ENCODE measurements around the gene OVCH1. TPM values are rescaled to one million over a fixed set of nuclear protein-coding genes. Genes with fewer than 3 reads are reported as not detected.
"Not testable (repeated sequence)": the region's sequence is repeated elsewhere in the genome, so short reads cannot be mapped to it uniquely, and the experiment has no call there.

Gene OVCH1
- total RNA-seq, 1 experiment from 2014 or later = not detected

DNA sequence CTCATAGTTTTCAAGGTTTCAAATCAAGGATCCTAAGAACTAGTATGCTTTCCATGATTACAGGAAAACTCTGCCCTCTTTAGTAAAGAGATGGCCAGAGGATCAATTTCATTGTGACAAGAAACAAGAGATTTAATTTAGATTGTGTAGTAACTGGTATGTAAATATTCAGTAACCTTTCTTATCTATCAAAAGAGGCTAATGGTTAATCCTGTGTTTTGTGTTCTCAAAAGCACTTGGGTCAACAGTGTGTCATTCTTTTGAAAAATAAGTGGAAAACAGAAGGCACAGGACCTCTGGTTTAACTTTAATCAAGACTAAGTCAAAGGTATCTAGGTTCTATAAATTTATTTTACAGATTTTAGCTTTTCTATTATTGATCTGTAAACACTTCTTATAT, 59.9 kb downstream of the OVCH1 start:
- H3K9me3 Mint-ChIP-seq (ENCODE audit: unreplicated experiment) = no peaks in the 10 kb centered on the region
- no peaks in the 10 kb centered on the region for H3K36me3 ChIP-seq (ENCODE audit: control insufficient read depth, insufficient read depth, low read length)
- BruUV-seq (replicated peaks) = no TSS peak
- no peak for DNase-seq
- H3K4me1 ChIP-seq = peaks cover 8% of the 10 kb centered on the region; the same call in 1 of the 2 replicates
- intact Hi-C loops (cut with micrococcal nuclease; ENCODE audit: unreplicated experiment) = no loop called here
- H3K4me3 Mint-ChIP-seq (ENCODE audit: unreplicated experiment) = no peak overlapping the region
- no peak overlapping the region for H3K27ac Mint-ChIP-seq (ENCODE audit: unreplicated experiment)
- no peaks in the 10 kb centered on the region for H3K27me3 ChIP-seq (replicated peaks; ENCODE audit: control insufficient read depth, insufficient read depth, low read length)
- CTCF ChIA-PET = no interaction called here
- POLR2A ChIA-PET = no interaction called here
- H3K36me3 Mint-ChIP-seq (ENCODE audit: insufficient read depth, unreplicated experiment) = no peaks in the 10 kb centered on the region
- H3K4me3 ChIP-seq (ENCODE audit: low read depth, low read length) = no peak overlapping the region
- H3K4me1 Mint-ChIP-seq (ENCODE audit: low read depth, unreplicated experiment) = peaks cover 5% of the 10 kb centered on the region
- TF ChIP-seq, protein P1, sequence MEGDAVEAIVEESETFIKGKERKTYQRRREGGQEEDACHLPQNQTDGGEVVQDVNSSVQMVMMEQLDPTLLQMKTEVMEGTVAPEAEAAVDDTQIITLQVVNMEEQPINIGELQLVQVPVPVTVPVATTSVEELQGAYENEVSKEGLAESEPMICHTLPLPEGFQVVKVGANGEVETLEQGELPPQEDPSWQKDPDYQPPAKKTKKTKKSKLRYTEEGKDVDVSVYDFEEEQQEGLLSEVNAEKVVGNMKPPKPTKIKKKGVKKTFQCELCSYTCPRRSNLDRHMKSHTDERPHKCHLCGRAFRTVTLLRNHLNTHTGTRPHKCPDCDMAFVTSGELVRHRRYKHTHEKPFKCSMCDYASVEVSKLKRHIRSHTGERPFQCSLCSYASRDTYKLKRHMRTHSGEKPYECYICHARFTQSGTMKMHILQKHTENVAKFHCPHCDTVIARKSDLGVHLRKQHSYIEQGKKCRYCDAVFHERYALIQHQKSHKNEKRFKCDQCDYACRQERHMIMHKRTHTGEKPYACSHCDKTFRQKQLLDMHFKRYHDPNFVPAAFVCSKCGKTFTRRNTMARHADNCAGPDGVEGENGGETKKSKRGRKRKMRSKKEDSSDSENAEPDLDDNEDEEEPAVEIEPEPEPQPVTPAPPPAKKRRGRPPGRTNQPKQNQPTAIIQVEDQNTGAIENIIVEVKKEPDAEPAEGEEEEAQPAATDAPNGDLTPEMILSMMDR (IDR thresholded peaks at IDR 0.05; ENCODE audit: insufficient read depth in 1 of 2, low read depth in 1 of 2, low read length in 1 of 2, severe bottlenecking in 1 of 2, unreplicated experiment in 1 of 2) = no peak
- H3K9me3 ChIP-seq = no peaks in the 10 kb centered on the region
- peaks cover under 1% of the 10 kb centered on the region for H3K27me3 Mint-ChIP-seq (ENCODE audit: insufficient read depth, unreplicated experiment)

DNA sequence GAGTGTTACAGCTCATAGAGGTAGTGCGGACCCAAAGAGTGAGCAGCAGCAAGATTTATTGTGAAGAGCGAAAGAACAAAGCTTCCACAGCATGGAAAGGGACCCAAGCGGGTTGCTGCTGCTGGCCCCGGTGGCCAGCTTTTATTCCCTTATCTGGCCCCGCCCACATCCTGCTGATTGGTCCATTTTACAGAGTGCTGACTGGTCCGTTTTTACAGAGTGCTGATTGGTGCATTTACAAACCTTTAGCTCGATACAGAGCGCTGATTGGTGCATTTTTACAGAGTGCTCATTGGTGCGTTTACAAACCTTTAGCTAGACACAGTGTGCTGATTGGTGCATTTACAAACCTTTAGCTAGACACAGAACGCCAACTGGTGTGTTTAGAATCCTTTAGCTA, 60.7 kb downstream of the OVCH1 start:
- H3K4me3 ChIP-seq (ENCODE audit: low read depth, low read length); H3K27ac Mint-ChIP-seq (ENCODE audit: unreplicated experiment); BruUV-seq (replicated peaks); H3K36me3 Mint-ChIP-seq (ENCODE audit: insufficient read depth, unreplicated experiment); H3K4me1 Mint-ChIP-seq (ENCODE audit: low read depth, unreplicated experiment); H3K27me3 Mint-ChIP-seq (ENCODE audit: insufficient read depth, unreplicated experiment); intact Hi-C loops (cut with micrococcal nuclease; ENCODE audit: unreplicated experiment); H3K27me3 ChIP-seq (replicated peaks; ENCODE audit: control insufficient read depth, insufficient read depth, low read length); H3K9me3 Mint-ChIP-seq (ENCODE audit: unreplicated experiment); H3K9me3 ChIP-seq; H3K4me3 Mint-ChIP-seq (ENCODE audit: unreplicated experiment); CTCF ChIA-PET; H3K36me3 ChIP-seq (ENCODE audit: control insufficient read depth, insufficient read depth, low read length); POLR2A ChIA-PET; DNase-seq; H3K4me1 ChIP-seq: not testable (repeated sequence)

DNA sequence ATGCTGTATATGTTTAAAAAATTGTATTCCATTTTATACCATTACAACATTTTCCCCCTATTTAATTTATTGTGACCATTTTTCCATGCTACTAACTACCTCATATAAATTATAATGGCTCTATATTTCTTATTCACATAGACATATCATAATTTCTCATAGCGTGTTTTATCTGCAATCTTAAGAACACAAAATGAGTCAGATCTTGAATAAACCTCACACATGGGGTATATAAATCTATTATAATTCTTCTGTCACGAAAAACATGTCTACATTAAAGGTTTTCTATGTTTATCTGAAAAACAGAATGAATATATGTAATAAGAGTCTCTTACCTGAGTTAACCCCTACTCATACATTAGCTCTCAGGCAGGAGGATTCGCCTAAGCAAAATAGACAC, 66.0 kb downstream of the OVCH1 start:
- H3K27me3 Mint-ChIP-seq (ENCODE audit: insufficient read depth, unreplicated experiment) = peaks cover 3% of the 10 kb centered on the region

More for the DNA sequence above, 66.0 kb downstream of the OVCH1 start:
- POLR2A ChIA-PET = no interaction called here
- no peaks in the 10 kb centered on the region for H3K9me3 ChIP-seq
- H3K36me3 Mint-ChIP-seq (ENCODE audit: insufficient read depth, unreplicated experiment) = no peaks in the 10 kb centered on the region
- intact Hi-C loops (cut with micrococcal nuclease; ENCODE audit: unreplicated experiment) = no loop called here
- CTCF ChIA-PET = no interaction called here
- H3K4me1 ChIP-seq = no peaks in the 10 kb centered on the region
- no peaks in the 10 kb centered on the region for H3K27me3 ChIP-seq (replicated peaks; ENCODE audit: control insufficient read depth, insufficient read depth, low read length)
- H3K27ac Mint-ChIP-seq (ENCODE audit: unreplicated experiment) = no peak overlapping the region
- TF ChIP-seq, protein P1 (IDR thresholded peaks at IDR 0.05; ENCODE audit: insufficient read depth in 1 of 2, low read depth in 1 of 2, low read length in 1 of 2, severe bottlenecking in 1 of 2, unreplicated experiment in 1 of 2) = no peak
- BruUV-seq (replicated peaks) = no TSS peak
- no peaks in the 10 kb centered on the region for H3K4me1 Mint-ChIP-seq (ENCODE audit: low read depth, unreplicated experiment)
- H3K4me3 ChIP-seq (ENCODE audit: low read depth, low read length) = no peak overlapping the region
- no peaks in the 10 kb centered on the region for H3K36me3 ChIP-seq (ENCODE audit: control insufficient read depth, insufficient read depth, low read length)
- H3K4me3 Mint-ChIP-seq (ENCODE audit: unreplicated experiment) = no peak overlapping the region
- DNase-seq = no peak
- H3K9me3 Mint-ChIP-seq (ENCODE audit: unreplicated experiment) = no peaks in the 10 kb centered on the region
